DOHH2 (cell line): ENCODE data around the gene EHD4.

Experiments
- H3F3A ChIP-seq: fragments of 200-600 bp; sonication (generic), shearing (Covaris generic); 2 replicates; pipeline ENCODE4 v1.6.0; 2016; ENCODE audit warnings: antibody characterized with exemption, mild to moderate bottlenecking; ENCODE audit not compliant: control insufficient read depth, insufficient read depth
- H3K27ac ChIP-seq: fragments of 200-600 bp; sonication (generic); 2 replicates; pipeline ENCODE4 v1.5.1; 2014; ENCODE audit warnings: low read depth, mild to moderate bottlenecking, low read length, moderate library complexity
- H3K27me3 ChIP-seq: fragments of 200-600 bp; sonication (generic); 2 replicates; pipeline ENCODE4 v1.6.1; 2014; ENCODE audit warnings: mild to moderate bottlenecking, low read length, mixed read lengths; ENCODE audit not compliant: control insufficient read depth
- H3K36me3 ChIP-seq: fragments of 200-600 bp; sonication (generic); 2 replicates; pipeline ENCODE4 v1.6.1; 2014; ENCODE audit warnings: mild to moderate bottlenecking, low read length, moderate library complexity, mixed read lengths; ENCODE audit not compliant: control insufficient read depth
- H3K4me1 ChIP-seq: fragments of 200-600 bp; sonication (generic); 2 replicates; pipeline ENCODE4 v1.6.1; 2014; ENCODE audit warnings: mild to moderate bottlenecking, low read length, mixed read lengths; ENCODE audit not compliant: control insufficient read depth
- H3K4me2 ChIP-seq: fragments of 200-600 bp; sonication (generic); 2 replicates; pipeline ENCODE4 v1.6.0; 2014; ENCODE audit warnings: mild to moderate bottlenecking, low read length, moderate library complexity
- H3K4me3 ChIP-seq: fragments of 200-600 bp; sonication (generic); 2 replicates; pipeline ENCODE4 v1.5.1; 2014; ENCODE audit warnings: mild to moderate bottlenecking, low read length, mixed read lengths
- H3K79me2 ChIP-seq: fragments of 200-600 bp; sonication (generic); 2 replicates; pipeline ENCODE4 v1.6.1; 2014; ENCODE audit warnings: mild to moderate bottlenecking, low read length, mixed read lengths; ENCODE audit not compliant: control insufficient read depth
- H3K9me2 ChIP-seq: fragments of 200-600 bp; sonication (generic); replicated peaks from 2 replicates; pipeline ENCODE4 v1.6.1; 2014; ENCODE audit warnings: mild to moderate bottlenecking, low read length, mixed read lengths; ENCODE audit not compliant: control insufficient read depth
- H3K9me3 ChIP-seq: fragments of 200-600 bp; sonication (generic); 2 replicates; pipeline ENCODE4 v1.6.1; 2014; ENCODE audit warnings: antibody characterized with exemption, low read length, mixed read lengths; ENCODE audit not compliant: control insufficient read depth, insufficient read depth
- H4K20me1 ChIP-seq: fragments of 200-600 bp; sonication (generic); 2 replicates; pipeline ENCODE4 v1.6.0; 2014; ENCODE audit warnings: low read depth, mild to moderate bottlenecking, antibody characterized with exemption, low read length, moderate library complexity; ENCODE audit not compliant: control insufficient read depth, insufficient read depth
- CTCF ChIP-seq: fragments of 200-600 bp; sonication (generic); IDR thresholded peaks from one replicate; pipeline ENCODE4 v1.5.1; 2014; ENCODE audit warnings: antibody characterized with exemption, mild to moderate bottlenecking, low read depth, low read length; ENCODE audit not compliant: poor library complexity, severe bottlenecking
- EZH2phosphoT487 ChIP-seq: fragments of 200-600 bp; sonication (generic); IDR thresholded peaks from 2 replicates; pipeline ENCODE4 v1.6.1; 2017; ENCODE audit warnings: borderline replicate concordance, mild to moderate bottlenecking, antibody characterized with exemption, low read length, moderate library complexity, mixed read lengths

EHD4 gene

GRCh38 chr15:41993472-41994170 lies 21.3 kb upstream of the EHD4 start:
- Histone ChIP-seq H3K36me3 (no peaks in the 10 kb centered on the region), H3K27me3 (no peaks in the 10 kb centered on the region), H3F3A (no peaks in the 10 kb centered on the region), H3K27ac (no peak overlapping the region), H4K20me1 (no peaks in the 10 kb centered on the region), H3K4me3 (no peak overlapping the region), H3K9me2 (no peaks in the 10 kb centered on the region), H3K4me2 (no peak overlapping the region), H3K4me1 (no peaks in the 10 kb centered on the region), H3K79me2 (no peaks in the 10 kb centered on the region), H3K9me3 (no peaks in the 10 kb centered on the region)
- TF ChIP-seq CTCF (no peak), EZH2phosphoT487 (no peak)

GRCh38 chr15:41992803-41993190 lies 20.4 kb upstream of the EHD4 start:
- H3K27ac ChIP-seq: no peak overlapping the region
- H4K20me1 ChIP-seq: no peaks in the 10 kb centered on the region
- no peaks in the 10 kb centered on the region for H3K79me2 ChIP-seq
- TF ChIP-seq CTCF (no peak), EZH2phosphoT487 (no peak)
- no peaks in the 10 kb centered on the region for H3K9me2 ChIP-seq
- H3K4me3 ChIP-seq: no peak overlapping the region
- H3K36me3 ChIP-seq: no peaks in the 10 kb centered on the region
- no peaks in the 10 kb centered on the region for H3K4me1 ChIP-seq
- no peak overlapping the region for H3K4me2 ChIP-seq
- H3K9me3 ChIP-seq: no peaks in the 10 kb centered on the region
- no peaks in the 10 kb centered on the region for H3F3A ChIP-seq
- H3K27me3 ChIP-seq: no peaks in the 10 kb centered on the region

GRCh38 chr15:41992151-41992802 lies 19.9 kb upstream of the EHD4 start:
- H3K9me3 ChIP-seq: no peaks in the 10 kb centered on the region
- H3K4me2 ChIP-seq: no peak overlapping the region
- H3K36me3 ChIP-seq: no peaks in the 10 kb centered on the region
- H3K9me2 ChIP-seq: no peaks in the 10 kb centered on the region
- H4K20me1 ChIP-seq: no peaks in the 10 kb centered on the region
- no peaks in the 10 kb centered on the region for H3K27me3 ChIP-seq
- TF ChIP-seq EZH2phosphoT487: no peak
- TF ChIP-seq CTCF: no peak
- no peaks in the 10 kb centered on the region for H3K4me1 ChIP-seq
- no peaks in the 10 kb centered on the region for H3K79me2 ChIP-seq
- no peak overlapping the region for H3K27ac ChIP-seq
- H3F3A ChIP-seq: no peaks in the 10 kb centered on the region
- H3K4me3 ChIP-seq: no peak overlapping the region
